Upper lobe of left lung (tissue), 6 donors: ENCODE measurements around the gene INPP5D. TPM values are rescaled to one million over a fixed set of nuclear protein-coding genes. Genes with fewer than 3 reads are reported as not detected.

Experiments used
- ATAC-seq, 2 donors: fragments of 200-7000 bp; cut with Tn5 transposase; one replicate each; pipeline ENCODE4 v1.9.1; 2022; ENCODE audit warnings: mild to moderate bottlenecking in 2 of 2, moderate library complexity in 2 of 2; ENCODE audit not compliant: low FRiP score in 2 of 2
- DNase-seq, 2 donors: peaks; one replicate each; pipeline ENCODE4 v3.0.0-alpha.2; 2019 to 2020
- H3K27ac ChIP-seq, 4 donors: fragments of 200-600 bp; sonication (generic); one replicate each; pipeline ENCODE4 v1.5.1; 2016 to 2019
- H3K27me3 ChIP-seq, 4 donors: fragments of 200-600 bp; sonication (generic); one replicate each; pipeline ENCODE4 v1.5.1; 2017 to 2019
- H3K36me3 ChIP-seq, 4 donors: fragments of 200-600 bp; sonication (generic); one replicate each; pipeline ENCODE4 v1.5.1; 2016 to 2019
- H3K4me1 ChIP-seq, 4 donors: fragments of 200-600 bp; sonication (generic); one replicate each; pipeline ENCODE4 v1.5.1; 2018 to 2019
- H3K4me3 ChIP-seq, 4 donors: fragments of 200-600 bp; sonication (generic); one replicate each; pipeline ENCODE4 v1.5.1; 2017 to 2019; ENCODE audit warnings: mild to moderate bottlenecking in 2 of 4, moderate library complexity in 1 of 4
- H3K9me3 ChIP-seq, 4 donors: fragments of 200-600 bp; sonication (generic); one replicate each; pipeline ENCODE4 v1.5.1; 2018 to 2019
- CTCF ChIP-seq, 6 experiments: fragments of 450-650 bp in 4 of 6; fragments of 200-600 bp in 2 of 6; sonication (generic) in 2 of 6; IDR thresholded peaks; one replicate each; pipeline ENCODE4 v1.5.1; 2016 to 2019; ENCODE audit warnings: antibody characterized with exemption in 6 of 6
- EP300 ChIP-seq, 4 donors: sonication (generic); formaldehyde crosslinking; IDR thresholded peaks; one replicate each; pipeline ENCODE4 v1.5.1; 2017; ENCODE audit warnings: antibody characterized with exemption in 4 of 4, control low read depth in 2 of 4
- POLR2A ChIP-seq, 4 donors: fragments of 450-650 bp; IDR thresholded peaks; one replicate each; pipeline ENCODE4 v1.5.1; 2016 to 2017; ENCODE audit warnings: antibody characterized with exemption in 4 of 4, mild to moderate bottlenecking in 2 of 4
- POLR2AphosphoS5 ChIP-seq, 2 donors: sonication (generic); formaldehyde crosslinking; IDR thresholded peaks; one replicate each; pipeline ENCODE4 v1.5.1; 2017; ENCODE audit warnings: antibody characterized with exemption in 2 of 2
- WGBS, 2 donors: methylation state at CpG; one replicate each; pipeline ENCODE4 v1.1.5; 2017 to 2018; 5-methylcytosine and 5-hydroxymethylcytosine counted together
- total RNA-seq, 6 donors: library from RNA; depleted of rRNA in 4 of 6; stranded (reverse); fragments of >200 nt in 4 of 6; gene quantifications; one replicate each; pipeline versions ENCODE4 v1.1.0 to v1.2.1, GENCODE V29; 2016 to 2021
- donor health status: DM: no; HTN: no; CAD: no; lungs with moderate emphysema.
- donor health status: DM: no; HTN: yes; CAD: no; lungs with severe emphysema.

Gene INPP5D
- total RNA-seq, 6 donors from 2014 or later, result 17.6 to 243 (median 31.7) TPM

- Histone ChIP-seq H3K4me1 (no peaks in the 10 kb centered on the region), H3K27me3 (no peaks in the 10 kb centered on the region), H3K9me3 (no peaks in the 10 kb centered on the region), H3K27ac (no peak overlapping the region), H3K4me3 (no peak overlapping the region), H3K36me3 (peaks cover 0 to 43% (median 28%) of the 10 kb centered on the region in 4 donors)
- ATAC-seq, result no peak
- 93 to 94% methylated on average over 7 of the region's 7 CpGs for WGBS, 2 donors
- TF ChIP-seq POLR2AphosphoS5 (IDR thresholded peaks at IDR 0.05) (no peak), EP300 (IDR thresholded peaks at IDR 0.05) (no peak), POLR2A (IDR thresholded peaks at IDR 0.05) (no peak)
- no peak for DNase-seq
Measured at GRCh38 chr2:233173115-233173514, 113.0 kb downstream of the INPP5D start.

GRCh38 chr2:233174137-233174536 is 114.0 kb downstream of the INPP5D start:
- peaks cover 0 to 47% (median 25%) of the 10 kb centered on the region in 4 donors for H3K36me3 ChIP-seq
- no peak overlapping the region for H3K27ac ChIP-seq
- H3K4me1 ChIP-seq, result peaks cover 0 to 7% (median 0%) of the 10 kb centered on the region in 4 donors
- ATAC-seq (no peak), DNase-seq (no peak)
- H3K4me3 ChIP-seq, result no peak overlapping the region
- WGBS, 2 donors, result 65 to 73% methylated on average over 7 of the region's 7 CpGs
- no peaks in the 10 kb centered on the region for H3K9me3 ChIP-seq
- TF ChIP-seq POLR2A (IDR thresholded peaks at IDR 0.05) (no peak), POLR2AphosphoS5 (IDR thresholded peaks at IDR 0.05) (no peak), CTCF (IDR thresholded peaks at IDR 0.05) (no peak), EP300 (IDR thresholded peaks at IDR 0.05) (no peak)
- H3K27me3 ChIP-seq, result no peaks in the 10 kb centered on the region

- Histone ChIP-seq H3K36me3 (peaks cover 3 to 44% (median 19%) of the 10 kb centered on the region in 4 donors), H3K4me3 (no peak overlapping the region), H3K27ac (peak overlapping the region in 2 of 4 donors; percentile 8 to 22), H3K4me1 (peaks cover 0 to 10% (median 0%) of the 10 kb centered on the region in 4 donors), H3K9me3 (no peaks in the 10 kb centered on the region), H3K27me3 (no peaks in the 10 kb centered on the region)
- 66 to 78% methylated on average over 14 of the region's 14 CpGs for WGBS, 2 donors
- ATAC-seq (peak in 1 of 2 donors; percentile 54), DNase-seq (no peak)
- no peak for TF ChIP-seq EP300 (IDR thresholded peaks at IDR 0.05)
- no peak for TF ChIP-seq POLR2A (IDR thresholded peaks at IDR 0.05)
- TF ChIP-seq CTCF (IDR thresholded peaks at IDR 0.05), result no peak
- TF ChIP-seq POLR2AphosphoS5 (IDR thresholded peaks at IDR 0.05), result no peak
Measured at GRCh38 chr2:233178994-233179847, 119.1 kb downstream of the INPP5D start.

- ATAC-seq, result peak in 1 of 2 donors; percentile 28
Measured at GRCh38 chr2:233179848-233180366, 119.8 kb downstream of the INPP5D start.

More at GRCh38 chr2:233179848-233180366, 119.8 kb downstream of the INPP5D start:
- peaks cover 3 to 51% (median 22%) of the 10 kb centered on the region in 4 donors for H3K36me3 ChIP-seq
- peak overlapping the region in 1 of 4 donors; percentile 22 for H3K27ac ChIP-seq
- no peaks in the 10 kb centered on the region for H3K27me3 ChIP-seq
- no peak overlapping the region for H3K4me3 ChIP-seq
- WGBS, 2 donors, result 87 to 94% methylated on average over 5 of the region's 5 CpGs
- TF ChIP-seq POLR2AphosphoS5 (IDR thresholded peaks at IDR 0.05) (no peak), EP300 (IDR thresholded peaks at IDR 0.05) (no peak), CTCF (IDR thresholded peaks at IDR 0.05) (no peak), POLR2A (IDR thresholded peaks at IDR 0.05) (no peak)
- peaks cover 0 to 17% (median 0%) of the 10 kb centered on the region in 4 donors for H3K4me1 ChIP-seq
- no peaks in the 10 kb centered on the region for H3K9me3 ChIP-seq
- DNase-seq, result peak in 1 of 2 donors; percentile 33
